ENCODE data around the gene STK38. TPM values are rescaled to one million over a fixed set of nuclear protein-coding genes. Genes with fewer than 3 reads are reported as not detected.
"Not testable (repeated sequence)": the region's sequence is repeated elsewhere in the genome, so short reads cannot be mapped to it uniquely, and the experiment has no call there.

The STK38 gene
- total and polyA plus RNA-seq, 2 of the 13 experiments (the other 11 are each of a cell fraction or from before 2014, with no cell fraction given), result 10.3 to 20.7 TPM

DNA sequence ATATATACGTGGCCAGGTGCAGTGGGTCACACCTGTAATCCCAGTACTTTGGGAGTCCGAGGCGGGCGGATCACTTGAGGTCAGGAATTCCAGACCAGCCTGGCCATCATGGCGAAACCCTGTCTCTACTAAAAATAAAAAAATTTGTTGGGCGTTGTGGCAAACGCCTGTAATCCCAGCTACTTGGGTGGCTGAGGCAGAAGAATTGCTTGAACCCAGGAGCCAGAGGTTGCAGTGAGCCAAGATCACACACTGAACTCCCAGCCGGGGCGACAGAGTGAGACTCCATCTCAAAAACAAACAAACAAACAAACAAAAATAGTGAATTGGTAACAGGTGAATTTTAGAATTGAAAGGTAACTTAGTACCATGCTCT is 41.7 kb upstream of the STK38 start:
- H3K4me2 ChIP-seq (ENCODE audit: low read depth, low read length); intact Hi-C loops (cut with micrococcal nuclease; ENCODE audit: unreplicated experiment); CTCF ChIA-PET (ENCODE audit: low intra/inter-chr PET ratio, low total read pairs); BruUV-seq (replicated peaks); H2AFZ ChIP-seq (ENCODE audit: low read length); H3K36me3 ChIP-seq (replicated peaks in 1 of 2; ENCODE audit: control insufficient read depth in 1 of 2, insufficient read depth in 2 of 2, low read length in 2 of 2); ATAC-seq; H3K4me3 ChIP-seq (replicated peaks in 1 of 3; ENCODE audit: insufficient read depth in 1 of 3, low read depth in 2 of 3, low read length in 3 of 3); in situ Hi-C loops (cut with HindIII; ENCODE audit: extremely low pct_ligation_motif_present, low pct_unique_long_range_greater_than_20kb); H3K27me3 ChIP-seq (ENCODE audit: control insufficient read depth in 1 of 2, insufficient read depth in 2 of 2, low read length in 2 of 2); DNase-seq (ENCODE audit: low spot score); H3K27ac ChIP-seq (ENCODE audit: extremely low read length, insufficient read depth, low read length); POLR2A ChIA-PET; H3K79me2 ChIP-seq (ENCODE audit: insufficient read depth, low read length); FAIRE-seq; H3K9ac ChIP-seq (ENCODE audit: insufficient read depth, low read depth, low read length); H3K9me3 ChIP-seq (ENCODE audit: low read length); H4K20me1 ChIP-seq (ENCODE audit: insufficient read depth, low read length): not testable (repeated sequence)
- 46% methylated on average over 9 of the region's 9 CpGs for WGBS (ENCODE audit: low lambda C conversion rate)
- peaks cover 24% of the 10 kb centered on the region for H3K4me1 ChIP-seq (ENCODE audit: insufficient read depth, low read length)

DNA sequence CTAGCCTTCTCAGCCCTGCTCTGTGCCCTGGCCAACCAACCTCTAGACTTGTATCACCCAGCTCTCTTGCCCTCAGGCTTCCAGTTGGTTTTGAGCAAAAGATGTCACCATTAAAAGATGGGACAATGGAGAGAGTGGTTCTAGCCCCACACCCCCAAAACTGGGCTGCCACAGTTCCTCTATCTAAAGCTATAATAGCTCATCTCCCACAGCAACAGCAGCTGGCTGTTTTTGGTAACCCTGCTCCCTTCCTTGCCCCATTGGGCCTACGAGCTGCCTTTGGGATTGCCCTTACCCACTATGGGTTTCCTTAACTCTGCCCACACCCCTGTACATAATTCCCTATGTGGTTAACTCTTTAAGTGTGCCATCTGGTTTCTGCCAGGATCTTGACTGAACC is 39.3 kb upstream of the STK38 start:
- DNase-seq (ENCODE audit: low spot score), result no peak
- no peaks in the 10 kb centered on the region for H3K79me2 ChIP-seq (ENCODE audit: insufficient read depth, low read length)

More for the DNA sequence above, 39.3 kb upstream of the STK38 start:
- no peaks in the 10 kb centered on the region for H3K27me3 ChIP-seq (ENCODE audit: control insufficient read depth in 1 of 2, insufficient read depth in 2 of 2, low read length in 2 of 2)
- no TSS peak for BruUV-seq (replicated peaks)
- no peaks in the 10 kb centered on the region for H3K9me3 ChIP-seq (ENCODE audit: low read length)
- peaks cover 10% of the 10 kb centered on the region; the same call in 1 of the 2 replicates for H3K4me1 ChIP-seq (ENCODE audit: insufficient read depth, low read length)
- TF ChIP-seq, protein P1, sequence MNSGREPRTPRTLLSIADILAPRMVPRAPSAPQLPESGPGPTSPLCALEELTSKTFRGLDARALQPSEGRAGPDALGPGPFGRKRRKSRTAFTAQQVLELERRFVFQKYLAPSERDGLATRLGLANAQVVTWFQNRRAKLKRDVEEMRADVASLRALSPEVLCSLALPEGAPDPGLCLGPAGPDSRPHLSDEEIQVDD (CRISPR knock-in tag; IDR thresholded peaks at IDR 0.05; ENCODE audit: borderline replicate concordance), result no peak
- TF ChIP-seq TARDBP (CRISPR knock-in tag; IDR thresholded peaks at IDR 0.05) (no peak), TRIM24 (CRISPR knock-in tag; IDR thresholded peaks at IDR 0.05) (no peak), ZFYVE20 (CRISPR knock-in tag; IDR thresholded peaks at IDR 0.05; ENCODE audit: borderline replicate concordance, low read depth) (no peak)
- TF ChIP-seq, protein P2, sequence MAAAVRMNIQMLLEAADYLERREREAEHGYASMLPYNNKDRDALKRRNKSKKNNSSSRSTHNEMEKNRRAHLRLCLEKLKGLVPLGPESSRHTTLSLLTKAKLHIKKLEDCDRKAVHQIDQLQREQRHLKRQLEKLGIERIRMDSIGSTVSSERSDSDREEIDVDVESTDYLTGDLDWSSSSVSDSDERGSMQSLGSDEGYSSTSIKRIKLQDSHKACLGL (CRISPR knock-in tag; IDR thresholded peaks at IDR 0.05), result no peak
- TF ChIP-seq, protein P3, sequence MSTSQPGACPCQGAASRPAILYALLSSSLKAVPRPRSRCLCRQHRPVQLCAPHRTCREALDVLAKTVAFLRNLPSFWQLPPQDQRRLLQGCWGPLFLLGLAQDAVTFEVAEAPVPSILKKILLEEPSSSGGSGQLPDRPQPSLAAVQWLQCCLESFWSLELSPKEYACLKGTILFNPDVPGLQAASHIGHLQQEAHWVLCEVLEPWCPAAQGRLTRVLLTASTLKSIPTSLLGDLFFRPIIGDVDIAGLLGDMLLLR (CRISPR knock-in tag; IDR thresholded peaks at IDR 0.05), result no peak
- TF ChIP-seq, protein P4, sequence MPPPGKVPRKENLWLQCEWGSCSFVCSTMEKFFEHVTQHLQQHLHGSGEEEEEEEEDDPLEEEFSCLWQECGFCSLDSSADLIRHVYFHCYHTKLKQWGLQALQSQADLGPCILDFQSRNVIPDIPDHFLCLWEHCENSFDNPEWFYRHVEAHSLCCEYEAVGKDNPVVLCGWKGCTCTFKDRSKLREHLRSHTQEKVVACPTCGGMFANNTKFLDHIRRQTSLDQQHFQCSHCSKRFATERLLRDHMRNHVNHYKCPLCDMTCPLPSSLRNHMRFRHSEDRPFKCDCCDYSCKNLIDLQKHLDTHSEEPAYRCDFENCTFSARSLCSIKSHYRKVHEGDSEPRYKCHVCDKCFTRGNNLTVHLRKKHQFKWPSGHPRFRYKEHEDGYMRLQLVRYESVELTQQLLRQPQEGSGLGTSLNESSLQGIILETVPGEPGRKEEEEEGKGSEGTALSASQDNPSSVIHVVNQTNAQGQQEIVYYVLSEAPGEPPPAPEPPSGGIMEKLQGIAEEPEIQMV (CRISPR knock-in tag; IDR thresholded peaks at IDR 0.05; ENCODE audit: low read depth), result no peak
- intact Hi-C loops (cut with micrococcal nuclease; ENCODE audit: unreplicated experiment), result no loop called here
- in situ Hi-C loops (cut with HindIII; ENCODE audit: extremely low pct_ligation_motif_present, low pct_unique_long_range_greater_than_20kb), result no loop called here
- FAIRE-seq, result no peak
- ATAC-seq, result no peak; the same call in 2 of the 3 replicates
- WGBS (ENCODE audit: low lambda C conversion rate), result 36% methylated on average over 1 of the region's 1 CpG
- ChIA-PET POLR2A (interaction anchor here (1.1 kb wide), 1 partner anchor 11 kb away, joined by 3 read pairs; no protein-coding TSS in a partner anchor), CTCF (ENCODE audit: low intra/inter-chr PET ratio, low total read pairs) (no interaction called here)
- no peak overlapping the region for H2AFZ ChIP-seq (ENCODE audit: low read length)
- no peaks in the 10 kb centered on the region for H4K20me1 ChIP-seq (ENCODE audit: insufficient read depth, low read length)
- no peak overlapping the region for H3K4me3 ChIP-seq (replicated peaks in 1 of 3; ENCODE audit: insufficient read depth in 1 of 3, low read depth in 2 of 3, low read length in 3 of 3)
- H3K4me2 ChIP-seq (ENCODE audit: low read depth, low read length), result no peak overlapping the region
- H3K36me3 ChIP-seq (replicated peaks in 1 of 2; ENCODE audit: control insufficient read depth in 1 of 2, insufficient read depth in 2 of 2, low read length in 2 of 2), result no peaks in the 10 kb centered on the region
- H3K9ac ChIP-seq (ENCODE audit: insufficient read depth, low read depth, low read length), result no peak overlapping the region
- H3K27ac ChIP-seq (ENCODE audit: extremely low read length, insufficient read depth, low read length), result no peak overlapping the region
